OCI-LY3 (cell line): ENCODE measurements around the gene CHN2.

ENCODE experiments used
- H2AFZ ChIP-seq: fragments of 200-600, 300-600 bp; shearing (Covaris generic); 2 replicates; pipeline ENCODE4 v1.6.0; 2014; ENCODE audit warnings: antibody characterized with exemption, low read depth, low read length
- H3K27ac ChIP-seq: fragments of 200-600, 300-600 bp; sonication (generic); 2 replicates; pipeline ENCODE4 v1.5.1; 2014; ENCODE audit warnings: mild to moderate bottlenecking, low read length, moderate library complexity, mixed read lengths
- H3K27me3 ChIP-seq: fragments of 200-600, 300-600 bp; sonication (generic); 2 replicates; pipeline ENCODE4 v1.6.1; 2014; ENCODE audit warnings: low read depth, low read length, mixed read lengths
- H3K36me3 ChIP-seq: fragments of 200-600, 300-600 bp; sonication (generic); replicated peaks from 2 replicates; pipeline ENCODE3; 2014; ENCODE audit warnings: low read depth, low read length, mixed read lengths
- H3K4me1 ChIP-seq: fragments of 300-600, 200-600 bp; sonication (generic); 2 replicates; pipeline ENCODE4 v1.6.1; 2014; ENCODE audit warnings: low read length, mixed read lengths
- H3K4me2 ChIP-seq: fragments of 200-600, 300-600 bp; sonication (generic); 2 replicates; pipeline ENCODE4 v1.6.1; 2014; ENCODE audit warnings: low read length, mixed read lengths
- H3K4me3 ChIP-seq: fragments of 300-600, 200-600 bp; sonication (generic); 2 replicates; pipeline ENCODE4 v1.5.1; 2014; ENCODE audit warnings: antibody characterized with exemption, mild to moderate bottlenecking, low read length, moderate library complexity
- H3K79me2 ChIP-seq: fragments of 300-600, 200-600 bp; shearing (Covaris generic); 2 replicates; pipeline ENCODE4 v1.6.1; 2014; ENCODE audit warnings: mild to moderate bottlenecking, low read length, mixed read lengths
- H3K9ac ChIP-seq: fragments of 300-600, 200-600 bp; shearing (Covaris generic); 2 replicates; pipeline ENCODE4 v1.6.0; 2014; ENCODE audit warnings: mild to moderate bottlenecking, low read length, moderate library complexity
- H3K9me3 ChIP-seq: fragments of 200-600, 300-600 bp; shearing (Covaris generic); 2 replicates; pipeline ENCODE4 v1.6.1; 2014; ENCODE audit warnings: low read length, mixed read lengths; ENCODE audit not compliant: insufficient read depth
- H4K20me1 ChIP-seq: fragments of 200-600, 300-600 bp; sonication (generic); 2 replicates; pipeline ENCODE4 v1.6.1; 2016; ENCODE audit warnings: low read length, mixed read lengths; ENCODE audit not compliant: insufficient read depth
- EZH2phosphoT487 ChIP-seq: fragments of 200-600 bp; shearing (Covaris generic); IDR thresholded peaks from 2 replicates; pipeline ENCODE4 v1.6.1; 2018; ENCODE audit warnings: antibody characterized with exemption, mixed run types, low read depth
- TF ChIP-seq, protein P1 (sequence below): fragments of 200-600, 300-600 bp; sonication (generic); IDR thresholded peaks from 2 replicates; pipeline ENCODE4 v1.5.1; 2014; ENCODE audit warnings: antibody characterized with exemption, low read length, low read depth

CHN2 gene

DNA sequence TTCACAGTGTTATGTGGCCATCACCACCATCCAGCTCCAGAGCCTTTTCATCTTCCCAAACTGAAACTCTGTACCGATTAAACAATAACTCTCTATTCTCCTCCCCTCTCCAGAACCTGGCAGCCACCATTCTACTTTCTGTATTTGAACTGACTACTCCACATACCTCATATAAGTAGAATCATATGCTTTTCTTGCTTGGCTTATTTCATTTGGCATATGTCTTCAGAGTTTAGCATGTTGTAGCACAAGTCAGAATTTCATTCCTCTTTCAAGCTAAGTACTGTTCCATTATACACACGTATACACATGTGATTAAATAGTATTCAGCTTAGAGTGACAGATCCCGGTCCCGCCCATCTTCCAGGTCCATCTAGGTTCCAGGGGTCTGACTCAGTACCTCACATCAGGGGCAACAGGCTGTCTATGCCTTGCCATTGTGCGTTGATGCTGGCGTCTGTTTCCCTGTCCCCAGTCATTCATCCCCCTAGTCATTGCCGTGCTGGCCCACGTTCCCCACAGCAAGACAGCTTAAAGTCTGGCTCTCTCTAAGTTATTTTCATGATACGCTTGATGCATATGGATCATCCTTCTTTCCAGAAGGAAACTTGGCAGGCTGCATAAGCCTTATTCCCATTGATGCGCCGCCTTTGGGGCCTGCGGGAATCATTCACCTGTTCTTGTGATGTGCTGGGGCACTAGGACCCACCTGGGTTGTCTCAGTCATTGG, 108.3 kb downstream of the CHN2 start:
- Histone ChIP-seq H3K9me3 (no peaks in the 10 kb centered on the region), H3K27ac (no peak overlapping the region), H3K9ac (no peak overlapping the region), H3K79me2 (no peaks in the 10 kb centered on the region), H3K36me3 (no peaks in the 10 kb centered on the region), H3K4me3 (no peak overlapping the region), H3K4me2 (no peak overlapping the region), H2AFZ (no peak overlapping the region), H3K27me3 (peaks cover 11% of the 10 kb centered on the region), H3K4me1 (no peaks in the 10 kb centered on the region), H4K20me1 (no peaks in the 10 kb centered on the region)
- TF ChIP-seq, protein P1, sequence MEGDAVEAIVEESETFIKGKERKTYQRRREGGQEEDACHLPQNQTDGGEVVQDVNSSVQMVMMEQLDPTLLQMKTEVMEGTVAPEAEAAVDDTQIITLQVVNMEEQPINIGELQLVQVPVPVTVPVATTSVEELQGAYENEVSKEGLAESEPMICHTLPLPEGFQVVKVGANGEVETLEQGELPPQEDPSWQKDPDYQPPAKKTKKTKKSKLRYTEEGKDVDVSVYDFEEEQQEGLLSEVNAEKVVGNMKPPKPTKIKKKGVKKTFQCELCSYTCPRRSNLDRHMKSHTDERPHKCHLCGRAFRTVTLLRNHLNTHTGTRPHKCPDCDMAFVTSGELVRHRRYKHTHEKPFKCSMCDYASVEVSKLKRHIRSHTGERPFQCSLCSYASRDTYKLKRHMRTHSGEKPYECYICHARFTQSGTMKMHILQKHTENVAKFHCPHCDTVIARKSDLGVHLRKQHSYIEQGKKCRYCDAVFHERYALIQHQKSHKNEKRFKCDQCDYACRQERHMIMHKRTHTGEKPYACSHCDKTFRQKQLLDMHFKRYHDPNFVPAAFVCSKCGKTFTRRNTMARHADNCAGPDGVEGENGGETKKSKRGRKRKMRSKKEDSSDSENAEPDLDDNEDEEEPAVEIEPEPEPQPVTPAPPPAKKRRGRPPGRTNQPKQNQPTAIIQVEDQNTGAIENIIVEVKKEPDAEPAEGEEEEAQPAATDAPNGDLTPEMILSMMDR: no peak
- no peak for TF ChIP-seq EZH2phosphoT487

DNA sequence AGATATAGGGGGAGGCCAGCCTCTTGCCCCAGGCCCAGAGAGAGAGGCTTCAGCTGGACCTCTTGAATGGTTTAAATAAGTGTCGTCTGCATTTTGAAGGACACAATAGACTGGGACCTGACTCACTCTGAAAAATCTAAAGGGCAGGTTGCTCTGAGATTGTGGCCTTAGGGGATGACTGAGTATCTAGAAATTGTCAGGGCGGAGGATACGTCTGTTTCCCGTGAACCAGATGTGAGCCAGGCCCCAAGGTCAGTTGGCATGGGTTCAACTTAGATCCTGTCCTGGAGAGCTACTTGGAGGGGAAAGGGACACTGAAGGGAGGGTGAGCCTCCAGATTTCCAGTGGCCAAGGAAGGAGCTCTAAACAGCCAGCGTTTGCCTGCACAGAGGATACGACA, 110.2 kb downstream of the CHN2 start:
- H3K9me3 ChIP-seq: no peaks in the 10 kb centered on the region
- H3K27ac ChIP-seq: no peak overlapping the region
- H3K4me1 ChIP-seq: no peaks in the 10 kb centered on the region
- H3K36me3 ChIP-seq: no peaks in the 10 kb centered on the region
- no peak overlapping the region for H2AFZ ChIP-seq
- no peaks in the 10 kb centered on the region for H4K20me1 ChIP-seq
- H3K4me3 ChIP-seq: no peak overlapping the region
- no peaks in the 10 kb centered on the region for H3K79me2 ChIP-seq
- H3K27me3 ChIP-seq: peaks cover 20% of the 10 kb centered on the region
- no peak overlapping the region for H3K9ac ChIP-seq
- no peak for TF ChIP-seq EZH2phosphoT487
- TF ChIP-seq, protein P1: no peak
- no peak overlapping the region for H3K4me2 ChIP-seq

DNA sequence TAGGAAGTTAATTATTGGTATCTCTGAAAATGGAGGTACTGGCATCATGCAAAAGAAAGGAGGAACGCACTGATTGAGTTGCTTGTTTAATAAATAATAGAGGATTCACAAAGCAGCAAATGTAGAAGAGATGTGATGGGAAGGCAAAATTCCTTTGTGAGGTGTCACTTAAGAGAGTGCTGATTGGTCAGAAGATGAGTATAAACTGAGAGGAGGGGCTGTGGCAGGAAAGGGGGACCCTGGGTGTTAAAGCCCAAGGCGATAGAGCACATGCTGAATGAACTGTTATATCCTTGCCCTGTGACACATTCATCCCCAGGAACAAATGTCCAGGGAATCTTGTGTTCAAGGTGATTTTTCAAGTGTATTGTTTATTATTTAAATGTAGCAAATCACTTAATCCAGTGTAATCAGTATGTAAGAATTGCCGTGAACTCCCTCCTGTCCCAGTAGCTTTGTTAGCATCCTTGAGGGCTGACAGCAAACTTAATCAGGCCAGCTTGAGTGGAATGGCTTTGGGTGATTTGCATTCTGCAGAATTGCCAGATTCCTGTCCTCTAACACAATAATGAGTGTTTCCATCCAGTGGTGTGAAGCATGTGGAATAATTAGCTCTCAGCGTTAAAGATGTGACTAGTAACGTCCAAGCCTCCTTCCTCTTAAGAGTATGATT, 111.9 kb downstream of the CHN2 start:
- no peak overlapping the region for H3K9ac ChIP-seq
- no peaks in the 10 kb centered on the region for H3K9me3 ChIP-seq
- TF ChIP-seq, protein P1: no peak
- TF ChIP-seq EZH2phosphoT487: no peak
- H3K4me2 ChIP-seq: no peak overlapping the region
- H3K36me3 ChIP-seq: no peaks in the 10 kb centered on the region
- H4K20me1 ChIP-seq: no peaks in the 10 kb centered on the region
- H3K27ac ChIP-seq: no peak overlapping the region
- H3K4me3 ChIP-seq: no peak overlapping the region
- no peak overlapping the region for H2AFZ ChIP-seq
- H3K4me1 ChIP-seq: no peaks in the 10 kb centered on the region
- no peaks in the 10 kb centered on the region for H3K79me2 ChIP-seq
- peaks cover 21% of the 10 kb centered on the region for H3K27me3 ChIP-seq

DNA sequence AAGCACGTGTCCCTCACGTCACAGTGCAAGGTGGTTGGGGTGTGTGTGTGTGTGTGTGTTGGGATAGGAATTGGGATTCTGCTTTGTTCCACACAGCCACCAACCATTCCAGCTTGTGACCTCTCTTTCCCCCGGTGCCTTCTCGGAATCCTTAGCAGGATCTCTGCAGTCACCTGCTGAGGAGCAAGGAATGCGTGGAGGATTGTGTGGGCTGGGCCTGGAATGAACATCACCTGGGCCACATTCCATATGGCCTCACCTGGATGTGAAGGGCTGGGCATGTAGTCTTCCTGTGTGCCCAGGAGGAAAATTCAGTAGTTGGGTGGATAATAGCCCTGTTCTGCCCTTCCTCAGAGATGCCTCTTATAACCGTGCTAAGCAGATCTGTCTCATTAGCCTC, 113.8 kb downstream of the CHN2 start:
- no peak overlapping the region for H3K4me3 ChIP-seq
- H3K36me3 ChIP-seq: no peaks in the 10 kb centered on the region
- TF ChIP-seq, protein P1: no peak
- no peak for TF ChIP-seq EZH2phosphoT487
- H4K20me1 ChIP-seq: no peaks in the 10 kb centered on the region
- no peaks in the 10 kb centered on the region for H3K79me2 ChIP-seq
- no peak overlapping the region for H2AFZ ChIP-seq
- H3K4me2 ChIP-seq: no peak overlapping the region
- H3K4me1 ChIP-seq: no peaks in the 10 kb centered on the region
- no peak overlapping the region for H3K9ac ChIP-seq
- H3K27ac ChIP-seq: no peak overlapping the region
- no peaks in the 10 kb centered on the region for H3K9me3 ChIP-seq
- H3K27me3 ChIP-seq: peaks cover 34% of the 10 kb centered on the region
